Right kidney (tissue), 1 donor: ENCODE data around the gene EPB42.
"Not testable (repeated sequence)": the region's sequence is repeated elsewhere in the genome, so short reads cannot be mapped to it uniquely, and the experiment has no call there.

Experiments used
- DNase-seq: peaks from one replicate; pipeline ENCODE4 v3.0.0-alpha.2; 2016

Gene EPB42

GRCh38 chr15:43241100-43241499 is 20.3 kb upstream of the EPB42 start:
- no peak for DNase-seq

GRCh38 chr15:43239732-43240491 is 19.1 kb upstream of the EPB42 start:
- no peak for DNase-seq

- DNase-seq, result no peak
Observed at GRCh38 chr15:43238671-43239131, 17.9 kb upstream of the EPB42 start.

GRCh38 chr15:43237842-43238470 is 17.1 kb upstream of the EPB42 start:
- DNase-seq, result no peak

GRCh38 chr15:43235536-43235935 is 14.7 kb upstream of the EPB42 start:
- no peak for DNase-seq

GRCh38 chr15:43232289-43232874 is 11.6 kb upstream of the EPB42 start:
- DNase-seq, result no peak

GRCh38 chr15:43230640-43231115 is 9.9 kb upstream of the EPB42 start:
- DNase-seq, result no peak

- no peak for DNase-seq
Observed at GRCh38 chr15:43229977-43230376, 9.2 kb upstream of the EPB42 start.

GRCh38 chr15:43226436-43227305 is 5.9 kb upstream of the EPB42 start:
- no peak for DNase-seq

- DNase-seq, result not testable (repeated sequence)
Observed at GRCh38 chr15:43225950-43226255, 5.1 kb upstream of the EPB42 start.

GRCh38 chr15:43225201-43225949 is 4.6 kb upstream of the EPB42 start:
- DNase-seq, result peak; percentile 10

- no peak for DNase-seq
Observed at GRCh38 chr15:43221422-43221821, 604 bp upstream of the EPB42 start.

GRCh38 chr15:43219929-43220928 is 589 bp downstream of the EPB42 start:
- no peak for DNase-seq

- DNase-seq, result no peak
Observed at GRCh38 chr15:43218908-43219706, 1.7 kb downstream of the EPB42 start.

GRCh38 chr15:43215961-43216360 is 4.9 kb downstream of the EPB42 start:
- DNase-seq, result no peak

- no peak for DNase-seq
Observed at GRCh38 chr15:43214592-43215295, 6.1 kb downstream of the EPB42 start.

- no peak for DNase-seq
Observed at GRCh38 chr15:43214169-43214568, 6.6 kb downstream of the EPB42 start.

- DNase-seq, result no peak
Observed at GRCh38 chr15:43213466-43213865, 7.4 kb downstream of the EPB42 start.

- no peak for DNase-seq
Observed at GRCh38 chr15:43212951-43213350, 7.9 kb downstream of the EPB42 start.
